ENCODE results near the gene LYL1. TPM values are rescaled to one million over a fixed set of nuclear protein-coding genes. Genes with fewer than 3 reads are reported as not detected.

LYL1 gene
- total and polyA plus RNA-seq, 2 donors (not counting 3 experiments of a cell fraction or from before 2014, with no cell fraction given), result 74.4 to 87.3 TPM

DNA sequence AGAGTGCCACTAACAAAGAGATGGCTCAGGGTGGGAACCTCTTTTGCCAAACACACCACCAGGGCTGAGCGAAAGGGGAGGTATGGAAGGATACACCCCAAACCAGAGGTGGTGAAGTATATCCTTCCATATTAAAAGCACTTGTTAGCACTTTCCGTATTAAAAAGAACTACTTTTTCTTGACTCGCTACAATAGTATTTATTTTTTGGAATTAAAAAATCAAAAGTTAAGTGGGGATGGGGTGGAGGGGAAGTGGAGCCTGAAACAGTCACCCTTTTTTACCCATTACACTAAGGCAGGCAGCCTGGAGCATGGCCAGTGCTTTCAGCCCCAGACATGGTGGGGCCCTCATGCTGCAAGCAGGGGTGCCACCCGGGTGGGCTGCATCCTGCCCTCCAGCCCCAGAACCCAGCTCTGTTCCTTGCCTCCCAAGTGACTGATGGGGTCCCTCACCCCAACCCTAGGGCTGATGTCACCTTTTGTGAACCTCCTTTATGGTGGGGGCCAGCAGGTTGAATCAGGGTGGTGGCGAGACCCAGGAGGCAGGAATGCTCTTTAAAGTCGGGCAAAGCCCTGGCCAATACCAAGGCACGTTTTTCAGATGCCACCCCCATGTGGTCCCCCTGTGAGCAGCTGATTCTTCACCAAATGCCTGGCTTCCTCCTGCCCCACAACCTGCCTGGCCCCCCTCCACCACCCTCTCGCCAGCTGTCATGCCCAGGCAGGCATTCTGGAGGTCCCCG is 31.0 kb downstream of the LYL1 start:
- DNase-seq (ENCODE audit: low read depth, low spot score), result no peak
- Histone ChIP-seq H3K4me3 (replicated peaks in 1 of 3; ENCODE audit: insufficient read depth in 1 of 3, low read depth in 1 of 3, low read length in 3 of 3) (no peak overlapping the region), H2AFZ (ENCODE audit: low read depth, low read length) (no peak overlapping the region), H3K79me2 (ENCODE audit: control insufficient read depth, insufficient read depth, low read length) (no peaks in the 10 kb centered on the region), H3K36me3 (ENCODE audit: control insufficient read depth in 2 of 2, extremely low read depth in 1 of 2, insufficient read depth in 2 of 2, low read length in 2 of 2) (peaks cover 0 to 6% of the 10 kb centered on the region in 2 experiments), H3K9me3 (replicated peaks; ENCODE audit: control insufficient read depth, insufficient read depth, low read length) (no peaks in the 10 kb centered on the region), H3K27me3 (ENCODE audit: control insufficient read depth in 2 of 2, insufficient read depth in 2 of 2, low read length in 2 of 2) (no peaks in the 10 kb centered on the region), H3K9me1 (replicated peaks; ENCODE audit: control insufficient read depth, extremely low read depth, insufficient read depth, low read length) (no peaks in the 10 kb centered on the region), H4K20me1 (replicated peaks; ENCODE audit: control insufficient read depth, extremely low read depth, insufficient read depth, low read length) (no peaks in the 10 kb centered on the region), H3K9ac (replicated peaks; ENCODE audit: extremely low read depth, insufficient read depth, low read length) (no peak overlapping the region), H3K27ac (ENCODE audit: insufficient read depth, low read depth, low read length) (no peak overlapping the region), H3K4me1 (ENCODE audit: control insufficient read depth, extremely low read depth, insufficient read depth, low read length) (no peaks in the 10 kb centered on the region), H3K4me2 (ENCODE audit: insufficient read depth, low read length) (no peak overlapping the region)
- dilution Hi-C loops (cut with MboI; ENCODE audit: extremely low pct_ligation_motif_present, low sequenced_read_pairs), result no loop called here
- no peak for FAIRE-seq
- ChIA-PET CTCF (interaction anchor here (0.6 to 6.2 kb wide), 5 partner anchors 10 to 110 kb away, joined by 3 to 32 read pairs (median 3); no protein-coding TSS in a partner anchor), POLR2A (no interaction called here)
- intact Hi-C loops (cut with micrococcal nuclease), result no loop called here
- no peak for TF ChIP-seq FOS (IDR thresholded peaks at IDR 0.05; ENCODE audit: borderline replicate concordance, insufficient read depth, low read length)
- TF ChIP-seq, protein P1, sequence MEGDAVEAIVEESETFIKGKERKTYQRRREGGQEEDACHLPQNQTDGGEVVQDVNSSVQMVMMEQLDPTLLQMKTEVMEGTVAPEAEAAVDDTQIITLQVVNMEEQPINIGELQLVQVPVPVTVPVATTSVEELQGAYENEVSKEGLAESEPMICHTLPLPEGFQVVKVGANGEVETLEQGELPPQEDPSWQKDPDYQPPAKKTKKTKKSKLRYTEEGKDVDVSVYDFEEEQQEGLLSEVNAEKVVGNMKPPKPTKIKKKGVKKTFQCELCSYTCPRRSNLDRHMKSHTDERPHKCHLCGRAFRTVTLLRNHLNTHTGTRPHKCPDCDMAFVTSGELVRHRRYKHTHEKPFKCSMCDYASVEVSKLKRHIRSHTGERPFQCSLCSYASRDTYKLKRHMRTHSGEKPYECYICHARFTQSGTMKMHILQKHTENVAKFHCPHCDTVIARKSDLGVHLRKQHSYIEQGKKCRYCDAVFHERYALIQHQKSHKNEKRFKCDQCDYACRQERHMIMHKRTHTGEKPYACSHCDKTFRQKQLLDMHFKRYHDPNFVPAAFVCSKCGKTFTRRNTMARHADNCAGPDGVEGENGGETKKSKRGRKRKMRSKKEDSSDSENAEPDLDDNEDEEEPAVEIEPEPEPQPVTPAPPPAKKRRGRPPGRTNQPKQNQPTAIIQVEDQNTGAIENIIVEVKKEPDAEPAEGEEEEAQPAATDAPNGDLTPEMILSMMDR (IDR thresholded peaks at IDR 0.05; ENCODE audit: extremely low read depth in 1 of 2, insufficient read depth in 1 of 2, low read depth in 1 of 2, low read length in 2 of 2), result no peak
- TF ChIP-seq, protein P2, sequence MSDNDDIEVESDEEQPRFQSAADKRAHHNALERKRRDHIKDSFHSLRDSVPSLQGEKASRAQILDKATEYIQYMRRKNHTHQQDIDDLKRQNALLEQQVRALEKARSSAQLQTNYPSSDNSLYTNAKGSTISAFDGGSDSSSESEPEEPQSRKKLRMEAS (IDR thresholded peaks at IDR 0.05; ENCODE audit: insufficient read depth, insufficient read length), result no peak
- no peak for TF ChIP-seq EZH2 (IDR thresholded peaks at IDR 0.05; ENCODE audit: borderline replicate concordance, low read depth, low read length, severe bottlenecking)
- no peak for TF ChIP-seq GATA2 (IDR thresholded peaks at IDR 0.05; ENCODE audit: insufficient read depth, insufficient read length, low read depth, low read length)
- TF ChIP-seq POLR2A (IDR thresholded peaks at IDR 0.05; ENCODE audit: low read depth, low read length), result no peak
- no peak for TF ChIP-seq MYC (IDR thresholded peaks at IDR 0.05; ENCODE audit: low read depth, low read length)
- no peak for TF ChIP-seq JUN (IDR thresholded peaks at IDR 0.05; ENCODE audit: borderline replicate concordance, insufficient read depth, insufficient read length, low read depth)
- TF ChIP-seq POLR2AphosphoS5 (IDR thresholded peaks at IDR 0.05; ENCODE audit: insufficient read depth, low read depth, low read length), result no peak
- BruUV-seq (replicated peaks), result no TSS peak

Data from endothelial cell of umbilical vein (primary cell).